UCSD-AML1 (cell line): ENCODE data around the gene SNRPB.

ENCODE experiments used
- DNase-seq: peaks from one replicate; lab custom pipeline; 2025; ENCODE audit not compliant: unreplicated experiment; lab: John Stamatoyannopoulos, UW

SNRPB gene

DNA sequence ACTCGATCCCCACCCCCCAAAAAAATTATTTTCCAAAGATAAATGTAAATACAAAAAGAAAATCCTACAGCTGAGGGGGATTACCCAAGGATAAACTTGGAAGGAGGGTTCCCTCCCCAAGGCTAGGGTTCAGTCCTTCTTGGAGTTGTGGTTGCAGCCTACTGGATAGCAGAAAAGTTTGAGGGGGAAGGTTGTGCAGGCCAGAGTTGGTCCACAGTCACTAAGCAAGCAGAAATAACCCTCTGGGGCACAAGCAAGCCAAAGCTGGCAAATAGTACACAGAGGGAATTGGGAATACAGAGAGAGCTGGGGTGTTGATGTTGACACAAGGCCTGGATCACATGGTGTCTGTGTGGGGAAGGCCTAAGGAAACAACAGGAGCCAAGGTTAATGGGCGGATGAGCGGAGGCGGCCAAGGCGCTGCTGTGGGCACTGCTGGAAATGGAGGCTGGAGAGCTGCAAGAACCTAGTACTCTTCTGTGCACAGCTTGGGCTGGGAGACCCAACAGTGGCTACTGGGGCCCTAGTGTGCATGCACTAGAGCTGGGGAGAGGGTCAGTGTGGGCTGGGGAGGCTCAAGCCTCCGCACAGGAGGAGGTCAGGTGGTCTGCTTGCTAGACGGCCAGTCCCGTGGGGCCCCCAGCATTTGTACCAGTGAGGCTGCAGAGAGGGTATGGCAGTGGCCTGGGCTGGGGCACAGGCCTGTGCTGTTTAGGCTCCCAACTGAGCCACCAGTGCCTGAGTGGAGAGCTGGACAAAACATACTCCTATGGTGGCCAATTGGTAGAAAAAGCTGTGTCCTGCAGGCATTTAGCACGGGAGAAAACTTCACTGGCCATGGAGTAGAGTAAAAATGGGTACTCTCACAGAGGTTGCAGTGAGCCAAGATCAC is 5.5 kb upstream of the SNRPB start:
- no peak for DNase-seq

DNA sequence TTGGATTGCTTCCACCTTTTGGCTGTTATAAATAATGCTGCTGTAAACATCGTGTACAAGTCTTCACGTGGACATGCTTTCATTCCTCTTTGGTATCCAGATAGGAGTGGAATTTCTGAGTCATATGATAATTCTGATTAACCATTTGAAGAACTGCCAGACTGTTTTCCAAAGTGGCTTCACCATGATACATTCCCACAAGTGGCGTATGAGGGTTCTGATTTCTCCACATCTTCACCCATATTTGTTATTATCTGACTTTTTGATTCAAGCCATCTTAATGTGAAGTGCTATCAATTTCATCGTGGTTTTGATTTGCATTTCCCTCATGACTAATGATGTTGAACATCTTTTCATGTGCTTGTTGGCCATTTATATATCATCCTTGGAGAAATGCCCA is 2.9 kb upstream of the SNRPB start:
- no peak for DNase-seq

DNA sequence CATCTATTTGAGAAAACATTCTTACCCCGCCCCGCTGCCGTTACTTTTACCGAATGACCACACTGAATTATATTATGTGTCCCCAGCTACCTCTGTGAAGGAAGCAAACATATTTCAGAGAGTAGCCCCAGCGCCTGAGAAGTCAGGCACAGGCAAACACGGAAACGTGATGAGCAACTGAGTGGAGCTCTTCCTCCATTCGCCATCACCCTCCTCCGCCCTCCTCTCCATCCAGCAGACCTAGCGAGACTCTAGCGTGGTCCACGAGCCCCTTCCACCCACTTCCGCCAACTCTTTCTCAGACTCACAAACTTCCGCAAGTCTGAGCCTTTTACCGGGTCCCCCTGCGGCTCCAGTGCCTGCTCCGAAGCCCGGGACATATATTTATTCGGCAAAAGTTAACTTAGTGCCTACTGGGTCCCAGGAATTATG is 582 bp downstream of the SNRPB start:
- peak; percentile 68 for DNase-seq

DNA sequence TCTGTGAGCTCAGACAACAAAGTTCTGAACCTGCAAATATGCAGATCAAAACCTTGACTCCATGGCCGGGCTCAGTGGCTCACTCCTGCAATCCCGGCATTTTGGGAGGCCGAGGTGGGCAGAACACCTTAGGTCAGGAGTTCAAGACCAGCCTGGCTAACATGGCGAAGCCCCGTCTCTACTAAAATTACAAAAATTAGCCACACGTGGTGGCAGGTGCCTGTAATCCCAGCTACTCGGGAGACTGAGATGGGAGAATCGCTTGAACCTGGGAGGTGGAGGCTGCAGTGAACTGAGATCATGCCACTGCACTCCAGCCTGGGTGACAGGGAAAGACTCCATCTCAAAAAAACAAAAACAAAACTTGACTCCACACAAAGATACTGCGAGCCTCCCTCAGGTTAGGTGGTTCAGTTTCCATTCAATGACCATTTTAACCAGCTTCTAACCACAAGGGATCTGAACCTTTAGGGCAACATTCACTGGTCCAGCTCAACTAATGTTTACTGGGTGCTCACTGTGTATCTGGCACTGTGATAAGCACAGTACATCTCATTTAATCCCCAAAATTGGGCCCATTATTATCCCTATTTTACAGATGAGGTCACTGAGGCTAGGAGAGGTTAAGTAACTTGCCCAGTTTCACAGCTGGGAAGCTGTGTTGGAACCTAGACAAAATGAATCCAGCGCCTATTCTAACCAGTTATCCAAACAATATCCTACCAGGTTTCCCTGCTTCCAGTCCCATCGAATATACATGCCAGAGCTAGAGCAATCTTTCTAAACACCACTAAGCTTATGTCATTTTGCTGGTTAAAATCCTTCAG is 1.8 kb downstream of the SNRPB start:
- no peak for DNase-seq

DNA sequence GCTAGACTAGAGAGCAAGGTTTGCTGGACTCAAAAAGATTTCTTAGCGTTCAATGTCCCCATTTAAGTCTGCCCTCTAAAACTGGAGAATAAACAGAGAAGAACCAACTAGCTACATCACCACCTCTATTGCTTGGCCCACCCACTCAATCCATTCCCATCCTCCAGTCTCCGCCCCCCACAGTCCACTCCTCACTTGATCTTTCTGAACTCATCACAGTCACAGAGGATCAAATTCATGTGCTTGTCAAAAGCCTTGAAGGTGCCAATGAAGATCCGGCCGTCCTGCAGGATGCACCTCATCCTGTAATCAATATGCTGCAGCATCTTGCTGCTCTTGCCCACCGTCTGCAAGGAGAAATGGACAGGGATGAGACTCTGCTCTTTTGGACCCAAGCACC is 3.2 kb downstream of the SNRPB start:
- no peak for DNase-seq

DNA sequence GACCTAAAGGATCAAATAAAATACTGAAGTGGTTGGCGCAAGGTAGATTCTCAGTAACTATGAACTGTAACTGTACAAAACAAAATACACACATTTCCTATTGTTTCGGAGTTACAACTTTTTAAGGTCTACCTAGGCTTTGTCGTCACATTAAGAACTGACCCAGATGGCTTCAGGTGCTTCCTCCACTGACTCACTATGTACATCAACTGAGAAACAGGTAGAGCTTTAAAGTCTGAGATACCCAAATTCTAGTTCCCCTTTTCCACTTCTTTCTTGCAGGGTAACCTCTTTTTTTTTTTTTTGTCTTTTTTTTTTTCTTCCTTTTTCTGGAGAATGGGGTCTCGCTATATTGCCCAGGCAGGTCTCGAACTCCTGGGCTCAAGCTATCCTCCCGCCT is 5.5 kb downstream of the SNRPB start:
- DNase-seq = no peak

DNA sequence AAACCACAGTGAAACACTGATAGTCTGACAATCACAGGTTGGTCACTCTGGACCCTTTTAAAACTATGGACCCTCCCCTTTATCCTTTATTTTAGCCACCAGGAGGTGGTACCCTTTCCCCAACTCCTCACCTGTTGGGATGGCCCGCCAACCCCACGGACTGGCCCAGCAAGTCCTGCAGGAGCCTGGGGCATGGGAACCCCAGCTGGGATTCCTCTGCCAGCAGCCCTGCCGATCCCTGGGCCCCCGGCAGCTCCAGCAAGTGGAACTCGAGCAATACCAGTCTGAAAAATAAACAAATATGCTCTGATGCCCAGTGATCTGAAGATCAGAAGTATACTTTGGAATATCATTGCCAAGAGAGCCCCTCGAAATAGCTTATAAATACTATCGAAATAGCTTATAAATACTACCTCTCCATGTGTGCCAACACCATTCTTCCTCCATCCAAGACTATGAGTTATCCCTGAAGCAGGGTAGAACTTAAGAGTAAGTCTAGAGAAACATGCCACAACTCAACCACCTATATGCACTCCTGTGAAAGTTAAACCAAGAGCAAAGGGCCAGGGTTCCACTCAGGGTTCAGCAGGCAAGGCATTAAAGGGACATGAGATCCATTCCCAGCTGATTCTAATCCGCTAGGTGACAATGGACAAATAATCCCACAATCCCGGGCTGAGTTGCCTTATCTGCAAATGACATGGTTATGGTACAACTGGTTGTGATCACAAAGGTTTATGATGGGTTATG is 6.8 kb downstream of the SNRPB start:
- no peak for DNase-seq

DNA sequence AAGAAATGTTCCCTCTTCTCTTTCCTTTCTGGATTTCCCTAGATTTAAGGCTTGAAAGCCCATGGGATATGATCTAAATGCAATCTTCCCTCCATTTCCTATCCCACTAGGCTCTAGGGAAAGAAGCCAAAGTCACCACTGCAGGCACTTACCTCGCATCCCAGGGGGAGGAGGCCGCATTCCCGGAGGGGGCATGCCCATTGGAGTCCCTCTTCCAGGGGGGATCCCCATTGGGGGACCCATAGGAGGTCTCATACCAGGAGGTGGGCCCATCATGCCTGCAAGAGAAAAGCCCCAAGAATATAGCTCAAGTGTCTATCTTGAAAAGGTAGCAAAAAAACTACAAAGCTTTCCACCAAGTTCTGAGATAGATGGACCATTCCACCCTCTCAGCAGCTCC is 8.1 kb downstream of the SNRPB start:
- DNase-seq = no peak

DNA sequence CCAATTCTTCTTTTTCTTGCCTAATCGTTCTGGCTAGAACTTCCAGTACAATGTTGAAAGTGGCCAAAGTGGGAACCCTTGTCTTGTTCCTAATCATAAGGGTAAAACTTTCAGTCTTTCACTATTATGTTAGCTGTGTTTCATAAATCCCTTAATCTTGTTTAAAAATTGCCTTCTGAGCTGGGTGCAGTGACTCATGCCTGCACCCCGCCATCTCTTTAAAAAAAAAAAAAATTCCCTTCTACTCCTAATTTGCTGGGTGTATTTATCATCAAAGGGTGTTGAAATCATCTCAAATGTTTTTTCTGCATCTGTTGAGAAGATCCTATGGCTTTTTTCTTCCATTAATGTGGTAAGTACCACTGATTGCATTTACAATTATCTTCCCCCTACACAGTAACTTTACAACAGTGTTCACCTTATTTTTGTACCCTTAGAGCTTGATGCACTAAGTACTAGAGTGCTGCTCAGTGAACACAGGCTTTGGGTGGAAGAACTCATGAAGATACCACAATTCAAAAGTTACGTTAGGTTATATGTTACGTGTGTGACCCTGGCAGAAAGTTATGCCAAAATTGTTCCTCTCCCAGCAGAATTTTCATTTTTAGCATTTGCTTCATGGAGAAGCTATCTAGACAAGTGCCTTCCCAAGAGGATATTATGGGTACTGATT is 9.7 kb downstream of the SNRPB start:
- no peak for DNase-seq

DNA sequence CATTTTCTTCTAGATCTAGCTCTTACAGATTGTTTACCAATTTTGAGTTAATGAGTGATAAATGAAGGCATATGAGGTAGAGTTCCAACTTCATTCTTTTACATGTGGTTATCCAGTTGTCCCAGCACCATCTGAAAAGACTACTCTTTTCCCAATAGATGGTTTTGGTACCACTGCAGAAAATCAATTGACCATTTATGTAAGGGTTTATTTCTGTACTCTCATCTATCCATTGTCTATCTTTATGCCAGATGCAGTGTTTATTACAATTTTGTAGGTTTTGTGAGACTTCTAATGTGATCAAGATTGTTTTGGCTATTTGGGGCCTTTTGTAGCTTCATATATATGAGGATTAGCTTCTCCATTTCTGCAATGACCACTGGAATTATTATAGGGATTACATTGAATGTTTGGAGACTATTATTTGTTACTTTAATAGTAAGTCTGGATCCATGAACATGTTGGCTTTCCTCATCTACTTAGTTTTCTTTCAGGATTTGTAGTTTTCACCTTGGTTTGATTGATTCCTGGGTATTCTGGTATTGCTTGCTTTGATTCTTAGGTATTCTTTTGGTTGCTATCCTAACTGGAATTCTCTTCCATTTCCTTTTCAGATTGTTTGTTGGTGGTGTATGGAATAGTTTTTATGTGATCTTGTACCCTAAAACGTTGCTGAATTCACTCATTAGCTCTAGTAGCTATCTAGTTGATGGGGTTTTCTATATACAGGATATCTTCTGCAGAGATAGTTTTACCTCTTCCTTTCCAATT is 10.4 kb downstream of the SNRPB start:
- no peak for DNase-seq

DNA sequence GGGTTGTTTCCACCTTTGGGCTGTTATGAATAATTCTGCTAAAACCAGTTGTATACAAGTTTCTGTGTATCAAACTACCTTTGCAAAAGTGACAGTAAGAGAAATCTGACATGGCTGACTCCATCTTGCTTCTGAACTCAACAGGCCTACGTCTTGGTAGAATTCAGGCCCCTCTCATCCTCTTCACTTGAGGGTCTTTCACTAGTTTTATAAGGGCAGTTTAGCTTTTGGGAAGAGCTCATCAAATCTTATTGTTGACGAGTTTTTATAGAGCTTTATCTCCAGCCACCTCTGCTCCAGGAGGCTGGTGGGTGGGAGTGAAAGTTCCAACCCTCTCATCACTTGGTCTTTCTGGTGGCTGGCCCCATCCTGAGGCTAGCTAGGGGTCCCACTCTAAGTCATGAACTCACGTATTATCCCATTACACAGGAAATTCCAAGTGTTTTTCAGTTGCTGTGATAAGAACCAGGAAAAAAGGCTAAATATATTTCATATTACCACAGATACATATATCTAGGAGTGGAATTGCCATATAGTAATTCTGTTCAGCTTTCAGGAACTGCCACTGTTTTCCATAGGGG is 11.6 kb downstream of the SNRPB start:
- DNase-seq = no peak

DNA sequence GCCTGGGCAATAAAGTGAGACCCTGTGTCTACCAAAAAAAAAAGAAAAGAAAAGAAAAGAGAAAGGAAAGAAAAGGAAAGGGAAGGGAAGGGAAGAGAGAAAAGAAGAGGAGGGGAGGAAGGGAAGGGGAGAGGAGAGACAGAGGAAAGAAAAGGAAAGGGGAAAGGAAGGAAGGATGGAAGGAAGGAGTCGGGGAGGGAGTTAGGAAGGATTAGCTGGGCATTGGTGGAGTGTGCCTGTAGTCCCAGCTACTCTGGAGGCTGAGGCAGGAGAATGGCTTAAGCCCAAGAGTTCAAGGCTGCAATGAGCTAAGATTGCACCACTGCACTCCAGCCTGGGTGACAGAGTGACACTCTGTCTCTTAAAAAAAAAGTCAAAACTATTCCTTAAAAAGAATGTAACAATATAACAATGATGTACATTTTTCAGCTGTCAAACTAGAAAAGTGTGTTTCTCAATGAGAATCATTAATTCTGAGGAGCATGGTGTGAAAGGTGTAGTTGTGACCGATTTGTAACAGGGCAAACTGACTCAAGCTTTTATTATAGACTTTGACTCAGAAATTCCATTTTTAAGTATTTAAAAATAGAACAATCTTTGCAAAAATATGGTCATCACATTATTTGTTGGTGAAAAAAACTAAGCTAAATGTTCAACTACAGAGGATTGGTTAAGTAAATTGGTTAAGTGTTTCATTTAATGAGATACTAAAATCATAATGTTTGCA is 14.7 kb downstream of the SNRPB start:
- no peak for DNase-seq

DNA sequence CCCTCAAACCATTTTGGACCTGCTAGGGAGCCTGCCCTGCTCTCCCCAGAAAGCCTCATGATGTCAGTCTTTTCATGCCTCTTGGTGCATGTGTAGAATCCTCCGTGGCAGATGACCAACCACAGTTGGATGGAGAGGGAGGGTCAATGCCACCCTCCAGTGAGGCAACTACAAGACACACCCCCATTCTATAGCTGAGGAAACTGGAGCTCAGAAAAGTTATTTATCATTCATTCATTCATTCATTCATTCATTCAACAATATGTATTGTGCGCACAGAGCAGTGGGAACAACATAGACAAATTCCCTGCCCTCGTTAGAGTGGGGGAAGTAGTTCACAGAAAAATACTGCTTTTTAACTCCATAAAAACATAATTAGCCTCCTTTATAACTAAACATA is 16.8 kb downstream of the SNRPB start:
- no peak for DNase-seq

DNA sequence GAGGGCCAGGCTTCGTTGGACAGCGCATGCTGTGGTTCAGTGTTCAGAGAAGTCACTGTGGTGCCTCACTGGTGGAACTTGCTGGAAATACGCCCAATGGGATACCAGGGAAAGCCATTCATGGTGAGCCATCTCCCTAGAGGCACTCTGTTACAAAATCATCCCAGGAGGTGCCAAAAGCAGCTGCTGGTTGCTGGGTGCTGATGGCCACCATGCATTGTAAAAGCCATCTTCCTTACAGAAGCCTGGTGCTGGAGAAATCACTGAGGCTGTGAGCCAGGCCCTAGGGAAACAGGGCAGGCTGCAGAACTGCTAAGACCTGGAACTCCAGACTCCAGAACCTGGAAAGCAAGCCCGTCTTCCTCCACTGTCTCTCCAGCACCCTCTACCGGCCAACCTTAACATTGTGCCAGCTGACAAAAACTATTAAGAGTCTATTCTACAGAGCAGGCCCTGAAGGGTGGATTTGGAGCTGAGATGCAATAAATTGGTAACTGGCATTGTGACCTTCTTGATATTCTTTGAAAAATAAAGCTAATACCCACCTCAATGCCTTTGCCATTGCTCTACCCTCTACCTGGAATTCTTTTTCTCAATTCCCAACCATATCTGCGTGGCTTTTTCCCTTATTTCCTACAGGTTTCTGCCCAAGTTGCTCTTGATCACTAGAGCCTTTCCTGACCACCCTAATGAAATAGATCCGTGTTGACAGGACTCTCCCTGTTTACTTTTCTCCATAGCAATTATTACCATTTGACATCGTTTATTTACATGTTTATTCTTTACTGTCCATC is 18.5 kb downstream of the SNRPB start:
- DNase-seq = peak; percentile 53

DNA sequence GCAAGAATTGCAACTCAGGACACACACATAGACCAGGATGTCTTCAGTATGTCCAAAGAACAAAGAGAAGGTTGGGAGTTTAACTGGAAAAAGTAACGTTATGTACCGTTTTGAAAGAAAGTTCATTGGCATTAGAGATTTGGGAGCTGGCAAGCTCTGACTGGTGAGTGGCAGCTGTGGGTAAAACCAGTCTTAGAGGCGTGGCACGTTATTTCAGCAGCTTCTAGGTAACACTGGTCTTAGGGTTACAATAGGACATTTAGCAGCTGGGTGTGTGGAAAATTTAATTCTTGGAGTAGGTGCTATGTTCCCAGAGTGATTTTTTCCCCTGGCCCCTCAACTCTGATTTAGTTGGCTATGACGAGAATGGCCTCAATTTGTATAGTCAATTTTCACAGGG is 19.2 kb downstream of the SNRPB start:
- DNase-seq = no peak

DNA sequence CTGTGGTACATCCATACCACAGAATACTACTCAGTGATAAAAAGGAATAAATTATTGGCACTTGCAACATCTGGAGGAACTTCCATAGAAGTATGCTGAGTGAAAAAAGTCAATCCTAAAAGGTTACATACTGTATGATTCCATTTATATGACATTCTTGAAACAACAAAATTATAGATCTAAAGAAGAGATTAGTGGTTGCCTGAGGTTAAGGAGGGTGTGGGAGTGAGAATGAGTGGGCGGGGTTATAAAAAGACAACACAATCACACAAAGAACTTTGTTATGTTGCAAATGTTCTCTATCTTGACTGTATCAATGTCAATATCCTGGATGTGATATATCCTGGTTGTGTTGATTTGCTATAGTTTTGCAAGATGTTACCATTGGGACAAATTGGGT is 21.2 kb downstream of the SNRPB start:
- no peak for DNase-seq

DNA sequence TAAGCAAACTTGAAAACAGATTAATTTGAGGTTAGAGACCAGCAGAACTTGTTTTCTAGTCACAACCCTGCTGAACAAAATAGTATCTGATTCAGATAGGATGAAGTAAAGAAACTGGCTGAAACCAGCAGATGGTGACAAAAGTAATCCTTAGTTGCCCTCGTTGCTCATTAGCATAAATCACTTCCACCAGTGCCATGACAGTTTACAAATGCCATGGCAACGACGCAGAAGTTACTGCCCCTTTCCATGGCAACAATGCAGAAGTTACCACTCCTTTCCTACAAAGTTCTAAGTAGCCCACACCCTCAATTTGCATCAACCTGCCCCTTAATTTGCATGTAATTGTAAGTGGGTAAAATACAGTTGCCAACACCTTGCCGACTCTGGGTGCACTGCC is 23.7 kb downstream of the SNRPB start:
- no peak for DNase-seq

DNA sequence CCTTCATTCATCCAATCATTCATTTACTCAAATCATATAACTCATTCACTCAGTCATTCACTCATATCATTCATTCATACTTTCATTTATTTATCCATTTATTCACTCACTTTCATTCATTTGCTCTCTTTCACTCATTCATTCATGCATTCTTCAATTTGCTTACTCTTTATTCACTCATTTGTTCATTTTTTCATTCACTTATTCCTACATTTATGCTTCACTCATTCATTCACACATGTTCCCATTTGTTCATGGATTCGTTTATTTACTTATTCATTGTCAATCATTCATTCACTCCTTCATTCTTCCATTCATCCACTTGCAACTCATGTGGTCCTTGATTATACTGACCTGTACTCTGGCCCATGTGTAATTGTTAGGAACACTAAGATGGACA is 39.4 kb downstream of the SNRPB start:
- no peak for DNase-seq
